ENCODE results near the gene ARHGAP26. TPM values are rescaled to one million over a fixed set of nuclear protein-coding genes. Genes with fewer than 3 reads are reported as not detected.

The ARHGAP26 gene
- total RNA-seq, 4 donors from 2014 or later: 12.4 to 49.5 (median 31.8) TPM

GRCh38 chr5:143182901-143183820, 413.0 kb downstream of the ARHGAP26 start:
- H3K4me3 ChIP-seq: no peak overlapping the region
- H3K9me3 ChIP-seq: no peaks in the 10 kb centered on the region
- no peaks in the 10 kb centered on the region for H3K27me3 ChIP-seq
- H3K27ac ChIP-seq: no peak overlapping the region
- TF ChIP-seq CTCF (IDR thresholded peaks at IDR 0.05): no peak
- no peak for TF ChIP-seq POLR2A (IDR thresholded peaks at IDR 0.05)
- no peak for DNase-seq
- intact Hi-C loops (cut with DNase I; ENCODE audit: low total_unique reads): no loop called here
- no peaks in the 10 kb centered on the region for H3K36me3 ChIP-seq
- no peaks in the 10 kb centered on the region for H3K4me1 ChIP-seq

- no peak for TF ChIP-seq CTCF (IDR thresholded peaks at IDR 0.05)
- no peak for DNase-seq
- Histone ChIP-seq H3K4me1 (no peaks in the 10 kb centered on the region), H3K4me3 (no peak overlapping the region), H3K36me3 (no peaks in the 10 kb centered on the region), H3K9me3 (no peaks in the 10 kb centered on the region), H3K27me3 (no peaks in the 10 kb centered on the region), H3K27ac (no peak overlapping the region)
- intact Hi-C loops (cut with DNase I; ENCODE audit: low total_unique reads): no loop called here
These were observed 413.8 kb downstream of the ARHGAP26 start for GRCh38 chr5:143183989-143184388.

GRCh38 chr5:143186623-143187022, 416.4 kb downstream of the ARHGAP26 start:
- TF ChIP-seq POLR2A (IDR thresholded peaks at IDR 0.05): no peak
- intact Hi-C loops (cut with DNase I; ENCODE audit: low total_unique reads): no loop called here
- H3K27me3 ChIP-seq: no peaks in the 10 kb centered on the region
- H3K4me1 ChIP-seq: no peaks in the 10 kb centered on the region
- no peak overlapping the region for H3K4me3 ChIP-seq
- no peaks in the 10 kb centered on the region for H3K36me3 ChIP-seq
- H3K9me3 ChIP-seq: no peaks in the 10 kb centered on the region
- no peak for DNase-seq
- H3K27ac ChIP-seq: no peak overlapping the region

- H3K4me3 ChIP-seq: no peak overlapping the region
- no peaks in the 10 kb centered on the region for H3K36me3 ChIP-seq
- DNase-seq: no peak
- no peaks in the 10 kb centered on the region for H3K4me1 ChIP-seq
- intact Hi-C loops (cut with DNase I; ENCODE audit: low total_unique reads): no loop called here
- TF ChIP-seq CTCF (IDR thresholded peaks at IDR 0.05) (no peak), POLR2A (IDR thresholded peaks at IDR 0.05) (no peak)
- no peaks in the 10 kb centered on the region for H3K27me3 ChIP-seq
- H3K27ac ChIP-seq: no peak overlapping the region
- H3K9me3 ChIP-seq: no peaks in the 10 kb centered on the region
These were observed 417.3 kb downstream of the ARHGAP26 start for GRCh38 chr5:143187495-143187894.

- intact Hi-C loops (cut with DNase I; ENCODE audit: low total_unique reads): no loop called here
- no peak overlapping the region for H3K4me3 ChIP-seq
- DNase-seq: no peak
- no peaks in the 10 kb centered on the region for H3K9me3 ChIP-seq
- no peak overlapping the region for H3K27ac ChIP-seq
- no peaks in the 10 kb centered on the region for H3K27me3 ChIP-seq
- H3K4me1 ChIP-seq: no peaks in the 10 kb centered on the region
- no peaks in the 10 kb centered on the region for H3K36me3 ChIP-seq
- TF ChIP-seq POLR2A (IDR thresholded peaks at IDR 0.05) (no peak), CTCF (IDR thresholded peaks at IDR 0.05) (no peak)
These were observed 417.9 kb downstream of the ARHGAP26 start for GRCh38 chr5:143188083-143188482.
